ENCODE measurements around the gene CAPN1.

Gene CAPN1

DNA sequence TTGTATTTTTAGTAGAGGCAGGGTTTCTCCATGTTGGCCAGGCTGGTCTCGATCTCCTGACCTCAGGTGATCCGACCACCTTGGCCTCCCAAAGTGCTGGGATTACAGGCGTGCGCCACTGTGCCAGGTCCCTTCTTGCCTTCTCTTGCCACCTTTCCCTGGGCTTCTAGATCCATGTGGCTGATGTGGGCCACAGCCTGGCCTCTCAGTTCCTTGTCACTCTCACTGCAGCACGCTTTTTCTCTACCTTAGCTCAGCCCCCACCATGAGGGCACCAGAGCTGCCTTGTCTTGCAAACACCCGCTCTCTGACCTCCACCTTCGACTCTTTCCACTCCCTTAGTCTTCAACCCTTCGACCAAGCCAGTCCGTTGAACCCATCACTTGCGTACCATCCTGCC lies 7.5 kb downstream of the CAPN1 start:
- no peak for DNase-seq (ENCODE audit: low read depth in 4 of 4, low spot score in 1 of 4)

DNA sequence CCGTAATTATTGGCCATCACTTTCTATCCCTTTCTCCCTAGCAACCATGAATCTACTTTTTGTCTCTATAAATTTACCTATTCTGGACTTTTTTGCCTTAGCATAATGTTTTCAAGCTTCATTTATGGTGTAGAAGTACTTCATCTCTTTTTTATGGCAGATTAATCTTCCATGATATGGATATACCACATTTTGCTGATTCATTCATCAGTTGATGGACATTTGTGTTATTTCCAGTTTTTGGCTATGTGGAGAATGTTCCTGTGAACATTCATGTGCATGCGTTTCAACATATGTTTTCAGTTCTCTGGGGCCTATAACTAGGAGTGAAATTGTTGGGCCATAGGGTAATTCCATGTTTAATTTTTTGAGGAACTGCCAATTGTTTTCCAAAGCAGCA lies 12.8 kb downstream of the CAPN1 start:
- no peak for DNase-seq (ENCODE audit: low read depth in 4 of 4, low spot score in 1 of 4)

DNA sequence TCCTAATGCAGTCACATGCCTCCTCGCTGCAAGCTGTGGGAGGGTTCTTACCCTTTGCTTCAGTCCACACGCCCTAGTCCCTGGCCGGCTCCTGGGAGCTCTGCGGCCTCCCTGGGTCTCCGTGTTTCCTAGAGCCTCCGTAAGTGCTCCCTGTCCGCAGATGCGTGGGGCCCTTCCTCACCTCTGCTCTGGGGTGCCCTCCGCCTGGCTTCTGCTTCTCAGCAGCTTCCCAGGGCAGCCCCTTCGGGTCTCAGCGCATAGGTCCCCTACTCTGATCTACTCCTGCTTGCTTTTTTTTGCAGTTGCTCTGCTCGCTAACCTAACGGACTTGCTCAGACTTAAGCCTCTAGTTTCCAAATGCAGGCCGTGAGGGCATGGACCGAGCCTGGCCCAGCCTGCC lies 22.4 kb downstream of the CAPN1 start:
- DNase-seq (ENCODE audit: low read depth in 4 of 4, low spot score in 1 of 4), result no peak

DNA sequence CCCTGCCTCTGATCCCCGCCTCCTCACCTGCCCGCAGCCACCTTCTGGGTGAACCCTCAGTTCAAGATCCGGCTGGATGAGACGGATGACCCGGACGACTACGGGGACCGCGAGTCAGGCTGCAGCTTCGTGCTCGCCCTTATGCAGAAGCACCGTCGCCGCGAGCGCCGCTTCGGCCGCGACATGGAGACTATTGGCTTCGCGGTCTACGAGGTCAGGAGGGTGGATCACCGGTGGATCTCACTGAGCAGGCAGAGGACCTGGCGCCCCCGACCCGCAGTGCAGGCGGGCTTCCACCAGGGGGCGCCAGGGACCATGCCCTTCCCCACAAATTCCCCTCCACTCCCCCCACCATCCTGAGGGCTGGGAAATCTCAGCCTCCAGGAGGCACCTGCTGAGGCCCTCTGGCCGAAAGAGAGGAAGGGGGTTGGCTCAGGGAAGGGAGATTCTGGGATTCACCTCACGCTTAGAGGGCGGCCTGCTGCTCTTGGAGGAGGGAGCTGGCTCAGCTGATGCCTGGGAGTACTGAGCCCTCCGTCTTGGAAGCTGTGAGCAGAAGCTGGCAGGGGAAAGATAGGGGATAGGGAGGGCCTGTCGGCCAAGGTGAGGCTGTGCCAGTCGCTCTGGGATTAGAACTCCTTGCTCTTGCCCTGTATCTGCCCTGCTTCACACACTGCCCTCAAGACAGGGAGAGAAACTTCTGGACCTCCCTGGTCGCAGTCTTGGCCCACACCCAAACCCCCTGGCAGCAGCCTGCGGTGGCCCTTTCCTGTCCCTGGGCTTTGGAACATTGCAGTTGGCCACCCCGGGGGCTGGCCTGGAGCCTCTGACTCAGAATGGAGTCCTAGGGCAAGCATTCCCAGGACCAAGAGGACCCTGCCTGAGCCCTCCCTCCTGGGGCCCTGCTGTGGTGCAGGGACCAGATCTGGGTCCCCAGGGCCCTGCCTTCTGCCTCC lies 23.2 kb downstream of the CAPN1 start:
- DNase-seq (ENCODE audit: low read depth in 4 of 4, low spot score in 1 of 4), result peak in 3 of 4 experiments; percentile 19 to 38 (median 32)

DNA sequence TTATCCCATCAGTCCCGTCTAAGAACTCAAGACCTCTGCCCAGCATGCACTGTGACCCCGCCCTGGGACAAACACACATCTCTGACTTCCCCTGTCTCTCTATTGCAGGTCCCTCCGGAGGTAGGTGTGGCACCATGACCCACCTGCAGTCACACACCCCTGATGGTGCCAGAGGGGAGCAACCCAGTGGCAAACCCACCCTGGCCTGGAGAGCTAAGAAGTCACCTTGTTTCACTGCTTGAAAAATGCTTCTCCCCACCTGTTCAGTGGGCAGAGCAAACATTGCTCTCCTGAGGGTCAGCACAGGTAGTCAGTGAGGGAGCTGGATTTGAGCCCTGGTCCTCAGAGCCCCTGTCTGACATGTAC lies 23.9 kb downstream of the CAPN1 start:
- no peak for DNase-seq (ENCODE audit: low read depth in 4 of 4, low spot score in 1 of 4)

DNA sequence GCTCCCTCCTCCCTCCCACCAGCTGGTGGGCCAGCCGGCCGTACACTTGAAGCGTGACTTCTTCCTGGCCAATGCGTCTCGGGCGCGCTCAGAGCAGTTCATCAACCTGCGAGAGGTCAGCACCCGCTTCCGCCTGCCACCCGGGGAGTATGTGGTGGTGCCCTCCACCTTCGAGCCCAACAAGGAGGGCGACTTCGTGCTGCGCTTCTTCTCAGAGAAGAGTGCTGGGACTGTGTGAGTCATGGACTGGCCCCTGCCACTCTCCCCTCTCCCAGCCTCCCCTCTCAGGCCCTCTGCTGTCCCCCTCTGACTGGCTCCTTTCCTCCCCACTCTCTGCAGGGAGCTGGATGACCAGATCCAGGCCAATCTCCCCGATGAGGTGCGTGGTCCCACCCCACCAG lies 24.7 kb downstream of the CAPN1 start:
- DNase-seq (ENCODE audit: low read depth in 4 of 4, low spot score in 1 of 4), result no peak

DNA sequence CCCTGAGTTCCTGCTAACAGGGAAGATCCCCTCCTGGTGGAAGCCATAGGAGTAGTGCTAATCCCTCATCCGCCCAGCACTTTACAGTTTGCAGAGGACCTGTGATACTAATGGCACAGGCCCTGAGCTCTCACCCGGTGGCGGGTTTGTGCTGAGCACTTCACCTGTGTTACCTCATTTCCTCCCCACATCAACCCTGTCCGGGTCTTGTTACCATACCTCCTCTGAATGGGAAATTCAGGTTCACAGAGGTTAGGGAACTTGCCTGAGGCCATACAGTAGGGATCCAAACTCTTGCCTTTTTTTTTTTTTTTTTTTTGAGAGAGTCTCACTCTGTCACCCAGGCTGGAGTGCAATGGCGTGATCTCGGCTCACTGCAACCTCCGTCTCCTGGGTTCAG lies 25.2 kb downstream of the CAPN1 start:
- no peak for DNase-seq (ENCODE audit: low read depth in 4 of 4, low spot score in 1 of 4)

DNA sequence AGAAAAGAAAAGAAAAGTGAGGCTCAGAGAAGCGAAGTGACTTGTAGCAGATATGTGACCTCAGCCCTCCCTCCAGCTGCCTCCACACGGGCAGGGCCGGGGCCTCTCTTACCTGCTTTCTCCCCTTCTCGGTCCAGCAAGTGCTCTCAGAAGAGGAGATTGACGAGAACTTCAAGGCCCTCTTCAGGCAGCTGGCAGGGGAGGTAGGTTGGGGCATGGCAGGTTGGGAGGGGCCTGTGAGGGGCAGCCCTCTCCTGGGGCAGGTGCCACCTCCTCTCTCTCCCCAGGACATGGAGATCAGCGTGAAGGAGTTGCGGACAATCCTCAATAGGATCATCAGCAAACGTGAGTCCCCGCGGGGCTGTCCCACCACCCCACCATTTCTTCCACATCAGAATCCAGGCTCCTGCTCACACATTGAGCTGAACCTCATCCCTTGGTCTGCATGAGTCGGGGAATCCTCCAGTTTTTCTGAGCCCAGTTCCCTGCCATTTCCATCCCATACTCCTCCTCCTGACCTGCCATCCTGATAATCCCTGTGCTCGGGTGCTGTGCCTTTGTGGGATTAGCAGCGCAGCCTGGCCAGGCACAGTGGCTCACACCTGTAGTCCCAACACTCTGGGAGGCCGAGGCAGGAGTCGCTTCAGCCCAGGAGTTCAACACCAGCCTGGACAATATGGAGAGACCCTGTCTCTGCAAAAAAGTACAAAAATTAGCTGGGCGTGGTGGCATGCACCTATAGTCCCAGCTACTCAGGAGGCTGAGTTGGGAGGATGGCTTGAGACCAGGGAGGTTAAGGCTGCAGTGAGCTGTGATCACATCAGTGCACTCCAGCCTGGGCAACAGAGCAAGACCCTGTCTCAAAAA lies 26.4 kb downstream of the CAPN1 start:
- DNase-seq (ENCODE audit: low read depth in 4 of 4, low spot score in 1 of 4), result no peak

DNA sequence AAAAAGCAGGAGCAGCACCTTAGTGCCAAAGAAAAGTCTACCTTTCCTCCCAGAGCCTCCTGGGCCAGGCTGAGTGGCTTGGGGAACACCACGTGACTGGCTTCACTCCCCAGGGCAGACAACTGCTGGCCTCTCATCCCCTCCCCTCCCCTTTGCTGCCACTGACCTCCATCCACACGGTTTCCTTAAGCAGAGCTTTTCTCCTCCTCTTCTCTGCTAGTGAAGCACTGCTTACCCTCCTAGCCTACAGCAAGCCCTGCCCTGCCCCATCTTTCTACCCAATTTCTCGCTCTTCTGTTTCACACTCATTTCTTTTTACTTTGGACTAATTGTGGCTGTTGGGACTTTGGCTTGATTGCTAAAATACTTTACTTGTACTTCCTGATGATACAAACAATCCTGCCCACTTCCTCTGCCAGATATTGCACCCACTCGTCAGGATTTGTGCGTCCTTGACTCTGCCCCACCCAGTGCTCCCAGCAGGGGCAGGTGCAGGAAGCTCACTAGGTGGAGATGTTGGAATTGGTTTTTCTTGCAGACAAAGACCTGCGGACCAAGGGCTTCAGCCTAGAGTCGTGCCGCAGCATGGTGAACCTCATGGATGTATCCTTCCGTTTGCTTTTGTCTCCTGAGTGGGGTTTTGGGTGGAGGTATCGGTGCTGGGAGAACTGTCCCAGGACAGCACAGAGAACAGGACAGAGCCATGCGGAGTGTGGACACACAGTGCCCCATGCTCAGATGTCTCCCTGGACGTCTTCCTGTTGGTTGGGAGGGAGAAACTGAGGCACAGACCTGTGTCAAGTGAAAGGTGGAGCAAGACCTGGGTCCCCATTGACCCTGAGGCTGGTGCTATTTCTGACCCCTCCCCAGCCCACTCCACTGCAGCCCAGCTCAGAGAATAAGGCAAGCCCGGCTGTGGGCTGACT lies 27.3 kb downstream of the CAPN1 start:
- no peak for DNase-seq (ENCODE audit: low read depth in 4 of 4, low spot score in 1 of 4)

DNA sequence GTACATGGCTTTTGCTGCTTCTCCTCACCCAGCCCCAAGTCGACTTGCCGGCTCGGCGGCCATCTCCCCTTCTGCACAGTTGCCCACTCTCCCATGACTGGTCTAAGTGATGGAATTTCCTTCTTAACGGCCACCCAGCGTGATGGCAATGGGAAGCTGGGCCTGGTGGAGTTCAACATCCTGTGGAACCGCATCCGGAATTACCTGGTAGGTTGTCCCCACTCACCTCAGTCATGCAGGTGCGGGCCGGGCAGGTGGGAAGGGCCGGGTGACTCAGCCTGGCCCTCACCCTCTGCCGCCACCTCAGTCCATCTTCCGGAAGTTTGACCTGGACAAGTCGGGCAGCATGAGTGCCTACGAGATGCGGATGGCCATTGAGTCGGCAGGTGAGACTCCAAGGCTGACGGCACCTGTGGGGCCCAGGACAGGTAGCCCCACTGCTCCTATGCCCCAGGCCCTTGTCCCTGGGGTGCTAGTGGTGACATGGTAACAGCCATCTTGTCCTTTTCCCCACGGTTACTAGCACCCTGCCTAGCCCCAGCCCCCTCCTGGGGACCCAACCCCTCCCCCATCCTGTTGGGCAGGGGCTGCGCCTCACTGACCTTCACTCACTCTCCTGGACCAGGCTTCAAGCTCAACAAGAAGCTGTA lies 28.1 kb downstream of the CAPN1 start:
- no peak for DNase-seq (ENCODE audit: low read depth in 4 of 4, low spot score in 1 of 4)

DNA sequence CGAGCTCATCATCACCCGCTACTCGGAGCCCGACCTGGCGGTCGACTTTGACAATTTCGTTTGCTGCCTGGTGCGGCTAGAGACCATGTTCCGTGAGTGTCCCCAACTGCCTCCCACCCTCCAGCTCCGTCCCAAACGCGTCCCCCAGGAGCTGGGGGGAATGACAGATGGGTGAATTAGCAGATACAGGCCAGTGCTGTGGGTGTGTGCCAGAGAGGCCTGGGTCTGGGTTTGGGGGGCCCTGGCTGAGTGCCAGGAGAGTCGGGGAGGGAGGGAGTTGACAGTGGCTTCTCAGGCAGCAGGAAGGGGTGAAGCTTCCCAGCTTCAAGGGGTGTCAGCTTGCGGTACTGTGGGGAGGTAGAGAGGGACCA lies 28.6 kb downstream of the CAPN1 start:
- no peak for DNase-seq (ENCODE audit: low read depth in 4 of 4, low spot score in 1 of 4)

DNA sequence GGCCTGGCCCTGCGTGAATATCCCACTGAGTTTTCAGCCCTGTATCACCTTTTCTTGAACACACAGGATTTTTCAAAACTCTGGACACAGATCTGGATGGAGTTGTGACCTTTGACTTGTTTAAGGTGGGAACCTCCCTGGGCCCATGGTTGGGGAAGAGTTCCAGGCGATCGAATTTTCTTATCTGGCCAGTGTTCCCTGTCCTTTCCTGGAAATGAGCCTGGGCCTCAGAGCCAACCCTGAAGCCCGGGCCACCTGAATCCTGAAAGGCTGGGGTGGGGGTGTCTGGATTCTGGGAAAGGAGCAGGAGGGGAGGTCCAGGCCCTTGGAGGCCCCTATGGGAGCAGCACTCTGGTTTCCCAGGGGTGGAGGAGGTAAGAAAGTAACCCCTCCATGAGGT lies 29.0 kb downstream of the CAPN1 start:
- no peak for DNase-seq (ENCODE audit: low read depth in 4 of 4, low spot score in 1 of 4)

DNA sequence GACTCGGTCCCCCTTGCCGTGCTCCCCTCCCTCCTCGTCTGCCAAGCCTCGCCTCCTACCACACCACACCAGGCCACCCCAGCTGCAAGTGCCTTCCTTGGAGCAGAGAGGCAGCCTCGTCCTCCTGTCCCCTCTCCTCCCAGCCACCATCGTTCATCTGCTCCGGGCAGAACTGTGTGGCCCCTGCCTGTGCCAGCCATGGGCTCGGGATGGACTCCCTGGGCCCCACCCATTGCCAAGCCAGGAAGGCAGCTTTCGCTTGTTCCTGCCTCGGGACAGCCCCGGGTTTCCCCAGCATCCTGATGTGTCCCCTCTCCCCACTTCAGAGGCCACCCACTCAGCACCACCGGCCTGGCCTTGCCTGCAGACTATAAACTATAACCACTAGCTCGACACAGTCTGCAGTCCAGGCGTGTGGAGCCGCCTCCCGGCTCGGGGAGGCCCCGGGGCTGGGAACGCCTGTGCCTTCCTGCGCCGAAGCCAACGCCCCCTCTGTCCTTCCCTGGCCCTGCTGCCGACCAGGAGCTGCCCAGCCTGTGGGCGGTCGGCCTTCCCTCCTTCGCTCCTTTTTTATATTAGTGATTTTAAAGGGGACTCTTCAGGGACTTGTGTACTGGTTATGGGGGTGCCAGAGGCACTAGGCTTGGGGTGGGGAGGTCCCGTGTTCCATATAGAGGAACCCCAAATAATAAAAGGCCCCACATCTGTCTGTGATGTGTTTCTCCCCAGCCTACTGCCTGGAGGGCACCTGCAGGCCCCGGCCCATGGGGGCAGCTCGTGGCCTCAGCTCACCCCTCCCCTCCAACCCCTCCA lies 29.8 kb downstream of the CAPN1 start:
- DNase-seq (ENCODE audit: low read depth in 4 of 4, low spot score in 1 of 4), result no peak

DNA sequence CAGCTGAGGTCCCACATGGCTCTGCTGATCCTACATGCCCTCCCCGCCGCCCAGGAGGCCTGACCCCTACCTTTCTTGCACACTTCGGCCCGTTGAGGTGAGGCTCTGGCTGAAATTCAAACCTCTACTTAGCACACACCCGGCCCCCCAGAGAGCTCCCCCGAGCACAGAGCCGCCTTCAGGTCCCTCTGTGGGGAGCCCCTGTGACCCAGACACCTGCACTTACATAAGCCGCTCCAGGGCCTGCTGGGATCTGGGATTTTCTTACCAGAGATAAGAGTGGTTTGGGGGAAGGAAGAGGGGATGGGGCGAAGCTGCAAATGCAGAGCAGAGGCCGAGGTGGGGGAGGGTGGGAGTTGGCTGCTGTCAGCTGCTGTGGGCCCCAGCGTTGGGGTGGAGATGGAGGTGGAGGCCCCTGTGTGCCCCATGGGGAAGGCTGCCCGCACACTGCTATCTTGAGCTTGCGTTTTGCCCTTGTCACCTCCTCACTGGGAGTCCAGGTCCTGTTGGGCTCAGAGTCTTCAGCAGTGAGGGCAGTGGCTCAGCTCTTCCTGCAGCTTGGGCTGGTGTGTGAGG lies 30.6 kb downstream of the CAPN1 start:
- no peak for DNase-seq (ENCODE audit: low read depth in 4 of 4, low spot score in 1 of 4)

DNA sequence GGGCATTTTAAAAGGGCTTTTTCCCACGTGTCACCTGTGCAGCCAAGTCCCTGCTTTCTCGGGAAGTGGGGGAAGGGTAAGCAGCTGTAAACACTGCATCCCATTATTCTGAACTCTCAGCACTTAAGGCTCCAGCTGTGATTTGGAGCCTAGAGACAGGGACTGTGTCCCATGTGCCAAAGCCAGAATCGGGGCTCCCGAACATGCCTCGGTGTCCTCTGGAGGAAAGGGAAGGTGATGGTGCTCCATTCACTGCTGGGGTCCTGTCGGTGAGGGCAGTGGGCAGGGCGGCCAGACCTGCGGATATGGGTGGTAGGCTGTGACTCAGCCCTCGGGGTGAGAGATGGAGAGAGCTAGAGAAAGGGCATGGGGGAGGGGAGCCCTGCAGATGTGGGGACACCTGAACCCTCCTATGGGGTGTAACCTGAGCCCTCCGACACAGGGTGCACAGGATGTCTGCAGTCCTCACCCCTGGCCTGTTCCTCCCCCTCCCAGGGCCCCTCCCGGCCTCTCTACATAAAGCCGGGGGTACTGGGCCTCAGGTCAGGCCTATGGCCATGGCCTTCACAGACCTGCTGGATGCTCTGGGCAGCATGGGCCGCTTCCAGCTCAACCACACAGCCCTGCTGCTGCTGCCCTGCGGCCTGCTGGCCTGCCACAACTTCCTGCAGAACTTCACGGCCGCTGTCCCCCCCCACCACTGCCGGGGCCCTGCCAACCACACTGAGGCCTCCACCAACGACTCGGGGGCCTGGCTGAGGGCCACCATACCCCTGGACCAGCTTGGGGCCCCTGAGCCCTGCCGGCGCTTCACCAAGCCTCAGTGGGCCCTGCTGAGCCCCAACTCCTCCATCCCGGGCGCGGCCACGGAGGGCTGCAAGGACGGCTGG lies 31.8 kb downstream of the CAPN1 start:
- DNase-seq (ENCODE audit: low read depth in 4 of 4, low spot score in 1 of 4), result no peak

DNA sequence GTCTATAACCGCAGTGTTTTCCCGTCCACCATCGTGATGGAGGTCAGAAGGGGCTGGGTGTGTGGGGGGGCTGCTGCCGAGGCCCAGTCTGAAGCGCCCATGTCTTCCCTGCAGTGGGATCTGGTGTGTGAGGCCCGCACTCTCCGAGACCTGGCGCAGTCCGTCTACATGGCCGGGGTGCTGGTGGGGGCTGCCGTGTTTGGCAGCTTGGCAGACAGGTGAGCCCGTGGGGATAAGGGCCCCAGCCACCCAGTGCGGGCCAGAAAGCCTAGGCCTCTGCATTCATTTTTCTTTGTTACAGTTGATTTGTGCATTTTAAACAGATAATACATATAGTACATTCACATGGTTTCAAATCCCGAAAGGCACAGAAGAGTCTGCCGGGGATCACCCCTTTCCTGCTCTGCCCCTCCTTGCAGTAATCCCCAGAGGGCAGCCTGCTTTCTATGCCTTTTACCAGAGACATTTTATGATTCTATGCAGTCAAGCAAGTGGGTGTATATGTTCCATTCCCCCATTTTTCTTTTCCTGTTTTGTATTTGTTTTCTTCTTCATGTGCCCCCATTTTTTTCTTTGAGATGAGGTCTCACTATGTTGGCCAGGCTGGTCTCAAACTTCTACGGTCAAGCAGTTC lies 32.6 kb downstream of the CAPN1 start:
- no peak for DNase-seq (ENCODE audit: low read depth in 4 of 4, low spot score in 1 of 4)

DNA sequence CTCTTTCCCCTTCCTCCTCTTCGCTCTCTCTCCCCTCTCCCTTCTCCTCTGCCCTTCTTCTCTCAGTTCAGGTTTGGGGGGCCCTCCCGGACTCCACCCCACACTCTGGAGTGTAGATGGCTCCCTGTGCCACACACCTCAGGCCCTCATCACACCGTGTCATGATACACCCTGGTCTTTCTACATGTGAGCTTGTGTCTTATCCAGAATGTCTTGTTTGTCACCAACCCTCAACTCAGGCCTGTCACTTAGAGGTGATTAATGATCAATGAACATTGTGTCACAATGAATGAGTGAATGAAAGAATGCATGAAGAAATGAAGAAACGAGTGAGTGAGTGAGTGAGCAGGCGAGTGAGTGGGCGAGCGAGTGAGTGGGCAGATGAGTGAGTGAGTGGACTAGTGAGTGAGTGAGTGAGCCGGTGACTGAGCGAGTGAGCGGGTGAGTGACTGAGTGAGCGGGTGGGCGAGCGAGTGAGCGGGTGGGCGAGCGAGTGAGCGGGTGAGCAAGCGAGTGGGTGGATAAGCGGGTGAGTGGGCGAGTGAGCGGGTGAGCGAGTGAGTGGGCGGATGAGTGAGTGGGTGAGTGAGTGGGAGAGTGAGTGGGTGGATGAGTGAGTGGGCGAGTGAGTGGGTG lies 33.8 kb downstream of the CAPN1 start:
- DNase-seq (ENCODE audit: low read depth in 4 of 4, low spot score in 1 of 4), result peak in 1 of 4 experiments; percentile 15

DNA sequence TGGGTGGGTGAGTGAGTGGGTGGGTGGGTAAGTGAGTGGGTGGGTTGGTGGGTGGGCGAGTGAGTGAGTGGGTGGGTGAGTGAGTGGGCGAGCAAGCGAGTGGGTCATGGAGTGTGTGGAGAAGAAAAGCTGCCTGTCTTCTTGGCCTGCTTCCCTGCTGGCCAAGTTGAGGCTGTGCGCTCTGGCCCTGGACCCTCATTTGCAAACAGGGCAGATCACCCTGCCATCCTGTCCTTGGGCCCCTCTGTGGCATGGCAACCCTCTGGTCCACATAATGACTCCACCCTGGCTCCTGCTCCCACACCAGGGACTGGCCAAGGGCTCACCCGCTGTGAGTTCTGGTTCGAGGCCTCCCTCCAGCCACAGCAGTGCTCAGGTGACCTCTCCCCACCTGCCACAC lies 35.1 kb downstream of the CAPN1 start:
- DNase-seq (ENCODE audit: low read depth in 4 of 4, low spot score in 1 of 4), result no peak
